Neural cell (in vitro differentiated cells): ENCODE results near the gene SLC10A7.

Experiments
- CTCF ChIP-seq: fragments of 450-650 bp; IDR thresholded peaks from 2 replicates; pipeline ENCODE4 v1.5.1; 2014; ENCODE audit warnings: antibody characterized with exemption, mild to moderate bottlenecking, moderate library complexity; ENCODE audit not compliant: poor library complexity, severe bottlenecking
- EZH2 ChIP-seq: fragments of 200-600, 300-800 bp; shearing (Covaris generic), sonication (generic); IDR thresholded peaks from 2 replicates; pipeline ENCODE4 v1.6.1; 2014; ENCODE audit warnings: antibody characterized with exemption, low read length, borderline replicate concordance, mild to moderate bottlenecking; ENCODE audit not compliant: insufficient read depth, poor library complexity, severe bottlenecking
- MXI1 ChIP-seq: fragments of 450-650 bp; conservative IDR thresholded peaks from 2 replicates; pipeline ENCODE4 v1.6.1; 2014; ENCODE audit warnings: antibody characterized with exemption, mild to moderate bottlenecking; ENCODE audit not compliant: poor library complexity, severe bottlenecking
- POLR2AphosphoS5 ChIP-seq: IDR thresholded peaks from 2 replicates; pipeline ENCODE4 v1.6.1; 2012
- RAD21 ChIP-seq: fragments of 450-650 bp; conservative IDR thresholded peaks from 2 replicates; pipeline ENCODE4 v1.6.1; 2014; ENCODE audit warnings: antibody characterized with exemption, mild to moderate bottlenecking, moderate library complexity
- REST ChIP-seq: IDR thresholded peaks from 2 replicates; pipeline ENCODE4 v1.6.1; 2012; ENCODE audit warnings: borderline replicate concordance
- SMC3 ChIP-seq: fragments of 450-650 bp; conservative IDR thresholded peaks from 2 replicates; pipeline ENCODE4 v1.6.1; 2014; ENCODE audit warnings: antibody characterized with exemption, mild to moderate bottlenecking, moderate library complexity; ENCODE audit not compliant: poor library complexity

GRCh38 chr4:146465628-146466027 is 56.1 kb downstream of the SLC10A7 start:
- TF ChIP-seq POLR2AphosphoS5 = no peak
- TF ChIP-seq CTCF = no peak
- no peak for TF ChIP-seq MXI1
- TF ChIP-seq EZH2 = no peak
- TF ChIP-seq SMC3 = no peak
- no peak for TF ChIP-seq RAD21
- no peak for TF ChIP-seq REST
